Measurements from ENCODE around the gene MTHFD1. TPM values are rescaled to one million over a fixed set of nuclear protein-coding genes. Genes with fewer than 3 reads are reported as not detected.
A peak's percentile ranks its signal among the peaks of the same experiment; 100 is the strongest.

The MTHFD1 gene
- total RNA-seq, 1 experiment from 2014 or later, result 153 TPM

DNA sequence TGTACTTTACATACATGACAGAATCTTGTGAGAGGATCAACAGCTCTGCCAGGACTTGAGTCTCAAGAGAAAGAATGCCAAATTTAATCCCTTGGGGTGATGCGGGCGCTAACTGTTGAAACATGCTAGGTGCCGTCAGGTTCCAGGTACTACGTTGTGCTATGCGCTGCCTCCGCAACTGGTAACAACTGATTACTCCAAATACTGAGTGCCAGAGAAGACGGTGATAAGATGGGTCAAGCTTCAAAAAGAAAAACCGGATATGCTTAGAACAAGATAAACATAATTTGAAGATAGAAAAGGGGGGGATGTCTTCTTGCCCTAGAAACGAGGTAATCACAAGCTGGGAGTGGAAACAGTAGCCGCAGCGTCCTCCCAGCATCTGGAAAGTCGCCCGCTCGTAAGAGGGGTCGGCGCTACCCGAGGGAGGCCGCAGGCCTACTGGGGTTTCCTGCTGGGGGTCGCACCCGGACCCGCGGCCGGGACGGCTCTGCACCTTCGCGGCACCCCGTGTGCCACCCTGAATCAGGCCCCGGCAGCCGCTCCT lies 114.8 kb downstream of the MTHFD1 start:
- Histone ChIP-seq H3K27me3 (ENCODE audit: insufficient read depth, low read length) (no peaks in the 10 kb centered on the region), H2AFZ (ENCODE audit: low read depth, low read length, poor library complexity, severe bottlenecking) (no peak overlapping the region), H3K4me1 (ENCODE audit: control insufficient read depth in 1 of 2, insufficient read depth in 2 of 2, low read length in 2 of 2) (peaks cover 30 to 51% of the 10 kb centered on the region in 2 experiments), H4K20me1 (ENCODE audit: insufficient read depth) (no peaks in the 10 kb centered on the region), H3K4me3 (replicated peaks in 1 of 2; ENCODE audit: low read depth in 1 of 2, low read length in 2 of 2) (peak overlapping the region; percentile 74 to 97), H3K27ac (ENCODE audit: low read depth, low read length) (peak overlapping the region; percentile 95), H3K9me2 (ENCODE audit: insufficient read depth) (no peaks in the 10 kb centered on the region), H3K36me3 (ENCODE audit: control insufficient read depth in 1 of 2, insufficient read depth in 2 of 2, low read length in 2 of 2) (peaks cover 0 to 3% of the 10 kb centered on the region in 2 experiments; a peak in 1 of 4 replicates), H3K9ac (ENCODE audit: low read length) (peak overlapping the region; percentile 85), H3K79me2 (ENCODE audit: insufficient read depth, low read length) (peaks cover 76% of the 10 kb centered on the region), H3K9me3 (ENCODE audit: control insufficient read depth in 1 of 2, insufficient read depth in 1 of 2, low read depth in 1 of 2, low read length in 2 of 2) (no peaks in the 10 kb centered on the region), H3K4me2 (ENCODE audit: low read length) (peak overlapping the region; percentile 89)
- TF ChIP-seq SRF (IDR thresholded peaks at IDR 0.05; ENCODE audit: low read depth), result no peak
- TF ChIP-seq SIN3A (IDR thresholded peaks at IDR 0.05; ENCODE audit: low read depth), result no peak
- no peak for TF ChIP-seq JUND (IDR thresholded peaks at IDR 0.05)
- TF ChIP-seq, protein P1, sequence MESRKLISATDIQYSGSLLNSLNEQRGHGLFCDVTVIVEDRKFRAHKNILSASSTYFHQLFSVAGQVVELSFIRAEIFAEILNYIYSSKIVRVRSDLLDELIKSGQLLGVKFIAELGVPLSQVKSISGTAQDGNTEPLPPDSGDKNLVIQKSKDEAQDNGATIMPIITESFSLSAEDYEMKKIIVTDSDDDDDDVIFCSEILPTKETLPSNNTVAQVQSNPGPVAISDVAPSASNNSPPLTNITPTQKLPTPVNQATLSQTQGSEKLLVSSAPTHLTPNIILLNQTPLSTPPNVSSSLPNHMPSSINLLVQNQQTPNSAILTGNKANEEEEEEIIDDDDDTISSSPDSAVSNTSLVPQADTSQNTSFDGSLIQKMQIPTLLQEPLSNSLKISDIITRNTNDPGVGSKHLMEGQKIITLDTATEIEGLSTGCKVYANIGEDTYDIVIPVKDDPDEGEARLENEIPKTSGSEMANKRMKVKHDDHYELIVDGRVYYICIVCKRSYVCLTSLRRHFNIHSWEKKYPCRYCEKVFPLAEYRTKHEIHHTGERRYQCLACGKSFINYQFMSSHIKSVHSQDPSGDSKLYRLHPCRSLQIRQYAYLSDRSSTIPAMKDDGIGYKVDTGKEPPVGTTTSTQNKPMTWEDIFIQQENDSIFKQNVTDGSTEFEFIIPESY (IDR thresholded peaks at IDR 0.05; ENCODE audit: extremely low read depth, insufficient replicate concordance, low read length), result no peak
- TF ChIP-seq FOSL1 (IDR thresholded peaks at IDR 0.05; ENCODE audit: low read depth), result no peak
- TF ChIP-seq SP1 (IDR thresholded peaks at IDR 0.05; ENCODE audit: low read depth), result no peak
- TF ChIP-seq YY1 (IDR thresholded peaks at IDR 0.05; ENCODE audit: extremely low read depth, insufficient replicate concordance, low read depth, low read length), result no peak
- TF ChIP-seq POLR2A (IDR thresholded peaks at IDR 0.05; ENCODE audit: borderline replicate concordance, extremely low read depth, insufficient read depth, insufficient read length), result no peak
- BruUV-seq (replicated peaks), result no TSS peak
- ATAC-seq, result peak; percentile 8
- intact Hi-C loops (cut with micrococcal nuclease), result no loop called here
- no peak for DNase-seq (ENCODE audit: low read depth, low spot score)
- CTCF ChIA-PET, result interaction anchor here (3.2 kb wide), 1 partner anchor 8 kb away, joined by 9 read pairs; no protein-coding TSS in a partner anchor
- RAD21 ChIA-PET (ENCODE audit: low non-redundant PET in 1 of 2, low total read pairs in 2 of 2, uncharacterized antibody in 2 of 2, unreplicated experiment in 2 of 2), result no interaction called here
- POLR2A ChIA-PET, result no interaction called here
